SK-N-SH (cell line): ENCODE data around the gene CRYBG1. TPM values are rescaled to one million over a fixed set of nuclear protein-coding genes. Genes with fewer than 3 reads are reported as not detected.

Experiments used
- CTCF ChIA-PET: fragments of 300-600, 350-600 bp; formaldehyde crosslinking; extraction: SDS; loops from one replicate; lab custom pipeline; 2021; lab: Yijun Ruan, JAX
- POLR2A ChIA-PET: fragments of 350-600 bp; sonication (Branson Sonifier 250); formaldehyde crosslinking; extraction: SDS; loops from one replicate; lab custom pipeline; 2020; ENCODE audit warnings: antibody characterized with exemption, inconsistent platforms; lab: Yijun Ruan, JAX
- DNase-seq: peaks from one replicate; pipeline ENCODE4 v3.0.0; 2012
- H2AFZ ChIP-seq: fragments of 200-600 bp; sonication (generic); 2 replicates; pipeline ENCODE4 v1.8.1; 2016; ENCODE audit warnings: antibody characterized with exemption, mild to moderate bottlenecking, low read depth
- H3F3A ChIP-seq: fragments of 200-600 bp; sonication (generic); replicated peaks from 2 replicates; pipeline ENCODE3; 2016; ENCODE audit warnings: antibody characterized with exemption, mild to moderate bottlenecking; ENCODE audit not compliant: insufficient read depth
- H3K27ac ChIP-seq, 2 experiments: fragments of 200-500 bp in 1 of 2; fragments of 200-600 bp in 1 of 2; sonication (Bioruptor generic) in 1 of 2; sonication (generic), shearing (Covaris generic) in 1 of 2; 2 replicates each; pipeline versions ENCODE4 v1.5.1 to v1.6.1; 2014 to 2016; ENCODE audit warnings: low read depth in 2 of 2, inconsistent platforms in 1 of 2, low read length in 1 of 2, mild to moderate bottlenecking in 1 of 2, mixed read lengths in 1 of 2
- H3K27me3 ChIP-seq: fragments of 200-600 bp; sonication (generic), shearing (Covaris generic); 2 replicates; pipeline ENCODE4 v1.6.1; 2016; ENCODE audit warnings: mixed run types; ENCODE audit not compliant: insufficient read depth
- H3K36me3 ChIP-seq, 2 experiments: fragments of 200-500 bp in 1 of 2; fragments of 200-600 bp in 1 of 2; sonication (Bioruptor generic) in 1 of 2; sonication (generic) in 1 of 2; replicated peaks in 1 of 2; 2 replicates each; pipeline versions ENCODE3 to v1.5.1; 2014 to 2016; ENCODE audit warnings: low read length in 1 of 2, mild to moderate bottlenecking in 1 of 2; ENCODE audit not compliant: insufficient read depth in 2 of 2, control insufficient read depth in 1 of 2
- H3K4me1 ChIP-seq, 2 experiments: fragments of 200-500 bp in 1 of 2; fragments of 200-600 bp in 1 of 2; sonication (Bioruptor generic) in 1 of 2; sonication (generic), shearing (Covaris generic) in 1 of 2; 2 replicates each; pipeline versions ENCODE4 v1.5.1 to v1.6.1; 2014 to 2016; ENCODE audit warnings: low read depth in 1 of 2, low read length in 1 of 2, mixed run types in 1 of 2; ENCODE audit not compliant: insufficient read depth in 2 of 2, control insufficient read depth in 1 of 2
- H3K4me2 ChIP-seq: fragments of 200-600 bp; sonication (generic), shearing (Covaris generic); 2 replicates; pipeline ENCODE4 v1.6.1; 2017; ENCODE audit warnings: mixed run types
- H3K4me3 ChIP-seq, 2 experiments: fragments of 200-500 bp in 1 of 2; fragments of 200-600 bp in 1 of 2; sonication (Bioruptor generic) in 1 of 2; sonication (generic), shearing (Covaris generic) in 1 of 2; 2 replicates each; pipeline versions ENCODE4 v1.5.1 to v1.8.1; 2014 to 2016; ENCODE audit warnings: low read depth in 2 of 2, inconsistent platforms in 1 of 2, low read length in 1 of 2, mild to moderate bottlenecking in 1 of 2, mixed read lengths in 1 of 2, moderate library complexity in 1 of 2
- H3K79me2 ChIP-seq: fragments of 200-600 bp; sonication (generic); 2 replicates; pipeline ENCODE4 v1.8.1; 2017; ENCODE audit warnings: mild to moderate bottlenecking; ENCODE audit not compliant: insufficient read depth
- H3K9ac ChIP-seq: fragments of 200-600 bp; sonication (generic); 2 replicates; pipeline ENCODE4 v1.6.1; 2017; ENCODE audit warnings: mixed run types
- H3K9me2 ChIP-seq: fragments of 200-600 bp; sonication (generic); 2 replicates; pipeline ENCODE4 v1.6.1; 2017; ENCODE audit warnings: mixed run types
- H3K9me3 ChIP-seq: fragments of 200-600 bp; sonication (generic); 2 replicates; pipeline ENCODE4 v1.6.1; 2017; ENCODE audit warnings: mixed run types, mild to moderate bottlenecking, moderate library complexity
- H4K20me1 ChIP-seq: fragments of 200-600 bp; sonication (generic); 2 replicates; pipeline ENCODE4 v1.6.1; 2017; ENCODE audit warnings: mild to moderate bottlenecking, mixed run types; ENCODE audit not compliant: insufficient read depth
- EP300 ChIP-seq, 2 experiments: IDR thresholded peaks; 2 replicates each; pipeline versions ENCODE4 v1.4.0 to v1.6.1; 2012; ENCODE audit warnings: borderline replicate concordance in 1 of 2, low read depth in 1 of 2, low read length in 1 of 2
- FOSL2 ChIP-seq: IDR thresholded peaks from 2 replicates; pipeline ENCODE4 v1.4.0; 2012; ENCODE audit warnings: low read depth, mild to moderate bottlenecking, moderate library complexity, borderline replicate concordance
- GATA2 ChIP-seq: sonication (generic); formaldehyde crosslinking; IDR thresholded peaks from 2 replicates; pipeline ENCODE4 v1.5.0; 2020; ENCODE audit warnings: mild to moderate bottlenecking, missing genetic modification reagents
- JUND ChIP-seq: IDR thresholded peaks from 2 replicates; pipeline ENCODE4 v1.4.0; 2012
- MEF2A ChIP-seq: IDR thresholded peaks from 2 replicates; pipeline ENCODE4 v1.4.0; 2012; ENCODE audit warnings: low read depth, borderline replicate concordance
- MXI1 ChIP-seq: IDR thresholded peaks from 2 replicates; pipeline ENCODE4 v1.6.1; 2012; ENCODE audit warnings: mild to moderate bottlenecking, low read depth, low read length, improper control_type of control experiment
- NRF1 ChIP-seq: IDR thresholded peaks from 2 replicates; pipeline ENCODE4 v1.6.1; 2012; ENCODE audit warnings: low read depth, mild to moderate bottlenecking, low read length
- POLR2AphosphoS5 ChIP-seq: IDR thresholded peaks from 2 replicates; pipeline ENCODE4 v1.6.1; 2012; ENCODE audit warnings: low read depth, low read length
- RAD21 ChIP-seq: IDR thresholded peaks from 2 replicates; pipeline ENCODE4 v1.6.1; 2012; ENCODE audit warnings: mild to moderate bottlenecking, low read length
- RCOR1 ChIP-seq: fragments of 150-350 bp; IDR thresholded peaks from 2 replicates; pipeline ENCODE4 v1.6.1; 2017; ENCODE audit warnings: antibody characterized with exemption, low read length
- RFX5 ChIP-seq: IDR thresholded peaks from 2 replicates; pipeline ENCODE4 v1.6.1; 2012; ENCODE audit warnings: mild to moderate bottlenecking, improper control_type of control experiment, low read length
- RXRA ChIP-seq: IDR thresholded peaks from 2 replicates; pipeline ENCODE4 v1.4.0; 2012; ENCODE audit warnings: low read depth, mild to moderate bottlenecking, borderline replicate concordance
- SIN3A ChIP-seq: IDR thresholded peaks from 2 replicates; pipeline ENCODE4 v1.6.1; 2012; ENCODE audit warnings: low read depth, mild to moderate bottlenecking, low read length, moderate library complexity, borderline replicate concordance
- TCF12 ChIP-seq: IDR thresholded peaks from 2 replicates; pipeline ENCODE4 v1.4.0; 2012
- YY1 ChIP-seq: IDR thresholded peaks from 2 replicates; pipeline ENCODE4 v1.4.0; 2012; ENCODE audit warnings: low read depth, mild to moderate bottlenecking
- WGBS: methylation state at CpG from one replicate; pipeline ENCODE4 v1.1.6; 2017; ENCODE audit warnings: low lambda C conversion rate; 5-methylcytosine and 5-hydroxymethylcytosine counted together
- polyA plus RNA-seq, 3 experiments: library from polyadenylated mRNA; depleted of rRNA; stranded (reverse); fragments of >200 nt; gene quantifications; 2 replicates each; pipeline ENCODE4 v1.2.3, GENCODE V29; 2012
- TF ChIP-seq, protein P1 (sequence below): IDR thresholded peaks from 2 replicates; pipeline ENCODE4 v1.4.0; 2012; ENCODE audit warnings: low read depth
- TF ChIP-seq, protein P2 (sequence below): fragments of 150-350 bp; IDR thresholded peaks from 2 replicates; pipeline ENCODE4 v1.6.1; 2017; ENCODE audit warnings: antibody characterized with exemption, low read length, low read depth, borderline replicate concordance
- TF ChIP-seq, protein P3 (sequence below): IDR thresholded peaks from 2 replicates; pipeline ENCODE4 v1.6.1; 2012; ENCODE audit warnings: mild to moderate bottlenecking, low read depth, low read length, moderate library complexity
- TF ChIP-seq, protein P4 (sequence below): IDR thresholded peaks from 2 replicates; pipeline ENCODE4 v1.4.0; 2012; ENCODE audit warnings: low read depth, borderline replicate concordance
- TF ChIP-seq, protein P5 (sequence below): IDR thresholded peaks from 2 replicates; pipeline ENCODE4; 2012

CRYBG1 gene
- polyA plus RNA-seq, 1 of the 3 experiments (the other 2 are of a cell fraction) = 13.8 TPM

DNA sequence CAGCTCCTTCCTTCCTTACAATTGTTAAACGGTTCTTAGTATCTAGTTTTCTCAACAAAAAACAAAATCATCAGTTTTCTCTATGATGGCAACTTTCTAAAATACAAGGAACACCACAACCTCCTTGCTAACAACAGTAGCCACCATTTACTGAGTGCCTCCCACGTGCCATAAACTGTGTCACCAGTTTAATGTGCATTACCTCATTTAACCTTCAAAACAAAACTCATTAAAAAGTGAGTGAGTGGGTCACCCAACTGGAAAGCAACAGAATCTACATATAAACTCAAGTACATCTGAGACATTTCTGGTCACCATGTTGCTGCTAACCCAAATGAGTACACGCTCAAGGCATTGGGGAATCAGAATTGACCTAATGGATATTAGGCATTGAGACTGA is 257.8 kb downstream of the CRYBG1 start:
- Histone ChIP-seq H3K9ac (no peak overlapping the region), H3F3A (no peaks in the 10 kb centered on the region), H3K4me1 (no peaks in the 10 kb centered on the region; a peak in 1 of 4 replicates), H3K79me2 (no peaks in the 10 kb centered on the region), H3K27me3 (no peaks in the 10 kb centered on the region), H3K27ac (no peak overlapping the region), H2AFZ (no peak overlapping the region), H3K4me2 (no peak overlapping the region), H3K9me3 (no peaks in the 10 kb centered on the region), H4K20me1 (no peaks in the 10 kb centered on the region), H3K9me2 (no peaks in the 10 kb centered on the region), H3K4me3 (no peak overlapping the region), H3K36me3 (peaks cover 9 to 10% of the 10 kb centered on the region in 2 experiments)
- WGBS = 83% methylated on average over 3 of the region's 3 CpGs
- ChIA-PET POLR2A (no interaction called here), CTCF (interaction anchor here (1.7 to 2.2 kb wide), 2 partner anchors 9 to 361 kb away, joined by 6 to 11 read pairs; no protein-coding TSS in a partner anchor)
- no peak for DNase-seq
- TF ChIP-seq RFX5 (no peak), MXI1 (no peak), RCOR1 (no peak), SIN3A (no peak), GATA2 (CRISPR knock-in tag) (no peak), FOSL2 (no peak), MEF2A (no peak), EP300 (IDR thresholded peaks at IDR 0.05; ENCODE audit: borderline replicate concordance in 1 of 2, low read depth in 1 of 2, low read length in 1 of 2) (no peak), JUND (no peak)
- TF ChIP-seq, protein P1, sequence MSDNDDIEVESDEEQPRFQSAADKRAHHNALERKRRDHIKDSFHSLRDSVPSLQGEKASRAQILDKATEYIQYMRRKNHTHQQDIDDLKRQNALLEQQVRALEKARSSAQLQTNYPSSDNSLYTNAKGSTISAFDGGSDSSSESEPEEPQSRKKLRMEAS = no peak

DNA sequence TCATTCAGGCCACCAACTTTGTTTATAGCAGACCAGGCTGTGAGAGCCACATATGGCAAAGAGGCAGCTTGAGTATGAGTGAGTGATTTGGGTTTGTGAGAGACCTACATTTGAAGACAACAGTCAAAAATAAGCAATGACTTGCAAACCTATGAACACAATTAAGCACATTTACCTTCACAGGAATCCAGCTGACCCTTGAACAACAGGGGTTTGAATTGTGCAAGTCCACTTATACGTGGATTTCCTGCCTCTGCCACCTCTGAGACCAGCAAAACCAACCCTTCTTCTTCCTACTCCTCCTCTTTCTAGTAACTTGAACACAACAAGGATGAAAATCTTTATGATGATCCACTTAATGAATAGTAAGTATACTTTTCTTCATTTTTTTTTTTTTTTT is 258.7 kb downstream of the CRYBG1 start:
- H3K9me2 ChIP-seq = no peaks in the 10 kb centered on the region
- CTCF ChIA-PET = interaction anchor here (1.3 to 2.2 kb wide), 2 partner anchors 9 to 360 kb away, joined by 3 to 11 read pairs; no protein-coding TSS in a partner anchor
- H3K9me3 ChIP-seq = no peaks in the 10 kb centered on the region
- TF ChIP-seq, protein P1 = no peak
- TF ChIP-seq YY1 = no peak
- TF ChIP-seq RCOR1 = no peak
- no peak for TF ChIP-seq MXI1
- TF ChIP-seq POLR2AphosphoS5 = no peak
- TF ChIP-seq TCF12 = no peak
- TF ChIP-seq, protein P2, sequence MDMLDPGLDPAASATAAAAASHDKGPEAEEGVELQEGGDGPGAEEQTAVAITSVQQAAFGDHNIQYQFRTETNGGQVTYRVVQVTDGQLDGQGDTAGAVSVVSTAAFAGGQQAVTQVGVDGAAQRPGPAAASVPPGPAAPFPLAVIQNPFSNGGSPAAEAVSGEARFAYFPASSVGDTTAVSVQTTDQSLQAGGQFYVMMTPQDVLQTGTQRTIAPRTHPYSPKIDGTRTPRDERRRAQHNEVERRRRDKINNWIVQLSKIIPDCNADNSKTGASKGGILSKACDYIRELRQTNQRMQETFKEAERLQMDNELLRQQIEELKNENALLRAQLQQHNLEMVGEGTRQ = no peak
- TF ChIP-seq RAD21 = no peak
- no peak for TF ChIP-seq NRF1
- TF ChIP-seq, protein P3, sequence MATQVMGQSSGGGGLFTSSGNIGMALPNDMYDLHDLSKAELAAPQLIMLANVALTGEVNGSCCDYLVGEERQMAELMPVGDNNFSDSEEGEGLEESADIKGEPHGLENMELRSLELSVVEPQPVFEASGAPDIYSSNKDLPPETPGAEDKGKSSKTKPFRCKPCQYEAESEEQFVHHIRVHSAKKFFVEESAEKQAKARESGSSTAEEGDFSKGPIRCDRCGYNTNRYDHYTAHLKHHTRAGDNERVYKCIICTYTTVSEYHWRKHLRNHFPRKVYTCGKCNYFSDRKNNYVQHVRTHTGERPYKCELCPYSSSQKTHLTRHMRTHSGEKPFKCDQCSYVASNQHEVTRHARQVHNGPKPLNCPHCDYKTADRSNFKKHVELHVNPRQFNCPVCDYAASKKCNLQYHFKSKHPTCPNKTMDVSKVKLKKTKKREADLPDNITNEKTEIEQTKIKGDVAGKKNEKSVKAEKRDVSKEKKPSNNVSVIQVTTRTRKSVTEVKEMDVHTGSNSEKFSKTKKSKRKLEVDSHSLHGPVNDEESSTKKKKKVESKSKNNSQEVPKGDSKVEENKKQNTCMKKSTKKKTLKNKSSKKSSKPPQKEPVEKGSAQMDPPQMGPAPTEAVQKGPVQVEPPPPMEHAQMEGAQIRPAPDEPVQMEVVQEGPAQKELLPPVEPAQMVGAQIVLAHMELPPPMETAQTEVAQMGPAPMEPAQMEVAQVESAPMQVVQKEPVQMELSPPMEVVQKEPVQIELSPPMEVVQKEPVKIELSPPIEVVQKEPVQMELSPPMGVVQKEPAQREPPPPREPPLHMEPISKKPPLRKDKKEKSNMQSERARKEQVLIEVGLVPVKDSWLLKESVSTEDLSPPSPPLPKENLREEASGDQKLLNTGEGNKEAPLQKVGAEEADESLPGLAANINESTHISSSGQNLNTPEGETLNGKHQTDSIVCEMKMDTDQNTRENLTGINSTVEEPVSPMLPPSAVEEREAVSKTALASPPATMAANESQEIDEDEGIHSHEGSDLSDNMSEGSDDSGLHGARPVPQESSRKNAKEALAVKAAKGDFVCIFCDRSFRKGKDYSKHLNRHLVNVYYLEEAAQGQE = no peak
- TF ChIP-seq, protein P4, sequence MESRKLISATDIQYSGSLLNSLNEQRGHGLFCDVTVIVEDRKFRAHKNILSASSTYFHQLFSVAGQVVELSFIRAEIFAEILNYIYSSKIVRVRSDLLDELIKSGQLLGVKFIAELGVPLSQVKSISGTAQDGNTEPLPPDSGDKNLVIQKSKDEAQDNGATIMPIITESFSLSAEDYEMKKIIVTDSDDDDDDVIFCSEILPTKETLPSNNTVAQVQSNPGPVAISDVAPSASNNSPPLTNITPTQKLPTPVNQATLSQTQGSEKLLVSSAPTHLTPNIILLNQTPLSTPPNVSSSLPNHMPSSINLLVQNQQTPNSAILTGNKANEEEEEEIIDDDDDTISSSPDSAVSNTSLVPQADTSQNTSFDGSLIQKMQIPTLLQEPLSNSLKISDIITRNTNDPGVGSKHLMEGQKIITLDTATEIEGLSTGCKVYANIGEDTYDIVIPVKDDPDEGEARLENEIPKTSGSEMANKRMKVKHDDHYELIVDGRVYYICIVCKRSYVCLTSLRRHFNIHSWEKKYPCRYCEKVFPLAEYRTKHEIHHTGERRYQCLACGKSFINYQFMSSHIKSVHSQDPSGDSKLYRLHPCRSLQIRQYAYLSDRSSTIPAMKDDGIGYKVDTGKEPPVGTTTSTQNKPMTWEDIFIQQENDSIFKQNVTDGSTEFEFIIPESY = no peak
- TF ChIP-seq SIN3A = no peak
- TF ChIP-seq RXRA = no peak
- TF ChIP-seq RFX5 = no peak
- TF ChIP-seq, protein P5, sequence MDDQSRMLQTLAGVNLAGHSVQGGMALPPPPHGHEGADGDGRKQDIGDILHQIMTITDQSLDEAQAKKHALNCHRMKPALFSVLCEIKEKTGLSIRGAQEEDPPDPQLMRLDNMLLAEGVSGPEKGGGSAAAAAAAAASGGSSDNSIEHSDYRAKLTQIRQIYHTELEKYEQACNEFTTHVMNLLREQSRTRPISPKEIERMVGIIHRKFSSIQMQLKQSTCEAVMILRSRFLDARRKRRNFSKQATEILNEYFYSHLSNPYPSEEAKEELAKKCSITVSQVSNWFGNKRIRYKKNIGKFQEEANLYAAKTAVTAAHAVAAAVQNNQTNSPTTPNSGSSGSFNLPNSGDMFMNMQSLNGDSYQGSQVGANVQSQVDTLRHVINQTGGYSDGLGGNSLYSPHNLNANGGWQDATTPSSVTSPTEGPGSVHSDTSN = no peak

More for the DNA sequence above, 258.7 kb downstream of the CRYBG1 start:
- 80% methylated on average over 1 of the region's 1 CpG for WGBS
- Histone ChIP-seq H3K79me2 (no peaks in the 10 kb centered on the region), H3K27ac (no peak overlapping the region), H3K27me3 (no peaks in the 10 kb centered on the region), H3K9ac (no peak overlapping the region), H3F3A (no peaks in the 10 kb centered on the region), H3K4me3 (no peak overlapping the region), H3K4me2 (no peak overlapping the region), H2AFZ (no peak overlapping the region), H4K20me1 (no peaks in the 10 kb centered on the region), H3K4me1 (no peaks in the 10 kb centered on the region; a peak in 1 of 4 replicates), H3K36me3 (peaks cover 7 to 8% of the 10 kb centered on the region in 2 experiments)
- no peak for DNase-seq
- POLR2A ChIA-PET = no interaction called here
